HG02870 (cell line): ENCODE results near the gene FHAD1.
A peak's percentile ranks its signal among the peaks of the same experiment; 100 is the strongest.
"Not testable (repeated sequence)": the region's sequence is repeated elsewhere in the genome, so short reads cannot be mapped to it uniquely, and the experiment has no call there.

Experiments
- ATAC-seq: cut with Tn5 transposase; IDR thresholded peaks from one replicate; pipeline ENCODE4 v1.9.1; 2021; ENCODE audit warnings: mild to moderate bottlenecking, moderate library complexity; ENCODE audit not compliant: unreplicated experiment

The FHAD1 gene

DNA sequence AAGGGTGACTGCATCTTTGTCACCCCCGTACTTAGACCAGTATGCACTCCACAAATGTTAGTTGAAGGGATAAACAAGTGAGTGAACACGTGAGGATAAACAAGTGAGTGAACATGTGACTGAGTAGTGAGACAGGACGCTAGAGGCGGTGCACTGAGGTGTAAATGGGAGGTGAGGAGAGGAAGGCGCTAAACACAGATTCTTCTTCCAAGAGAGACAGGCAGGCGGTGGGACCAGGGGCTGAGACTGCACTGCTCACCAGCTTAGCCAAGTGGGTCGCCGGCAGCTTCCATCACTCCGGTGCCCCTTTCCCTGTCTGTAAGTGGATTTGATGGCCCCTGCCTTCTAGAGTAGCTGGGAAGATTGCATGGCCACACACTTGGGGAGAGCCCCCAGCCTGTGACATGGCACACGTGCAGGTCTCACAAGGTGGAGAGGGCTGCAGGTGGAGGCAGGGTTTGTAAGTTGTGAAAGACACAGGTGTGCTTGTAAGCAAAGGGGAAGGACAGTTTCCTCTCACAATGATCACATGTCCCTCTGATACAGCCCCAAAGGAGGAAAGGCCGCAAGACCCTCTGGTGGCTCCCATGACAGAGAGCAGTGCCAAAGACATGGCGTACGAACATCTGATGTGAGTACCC lies 115.2 kb downstream of the FHAD1 start:
- ATAC-seq = no peak

DNA sequence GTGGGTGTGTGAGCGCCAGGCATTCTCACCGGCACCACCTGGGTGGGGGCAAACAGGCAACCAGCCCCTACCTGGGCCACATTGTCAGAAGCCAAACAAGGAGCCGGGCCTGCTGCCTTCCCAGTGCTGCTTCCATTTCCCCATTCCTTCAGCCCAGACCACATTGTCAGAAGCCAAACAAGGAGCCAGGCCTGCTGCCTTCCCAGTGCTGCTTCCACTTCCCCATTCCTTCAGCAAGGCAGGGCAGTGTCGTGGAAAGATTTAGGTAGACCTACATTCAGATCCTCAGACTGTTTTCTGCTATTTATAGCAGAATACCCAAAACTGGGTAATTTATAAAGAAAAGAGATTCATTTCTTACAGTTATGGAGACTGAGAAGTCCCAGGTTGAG lies 115.7 kb downstream of the FHAD1 start:
- no peak for ATAC-seq

DNA sequence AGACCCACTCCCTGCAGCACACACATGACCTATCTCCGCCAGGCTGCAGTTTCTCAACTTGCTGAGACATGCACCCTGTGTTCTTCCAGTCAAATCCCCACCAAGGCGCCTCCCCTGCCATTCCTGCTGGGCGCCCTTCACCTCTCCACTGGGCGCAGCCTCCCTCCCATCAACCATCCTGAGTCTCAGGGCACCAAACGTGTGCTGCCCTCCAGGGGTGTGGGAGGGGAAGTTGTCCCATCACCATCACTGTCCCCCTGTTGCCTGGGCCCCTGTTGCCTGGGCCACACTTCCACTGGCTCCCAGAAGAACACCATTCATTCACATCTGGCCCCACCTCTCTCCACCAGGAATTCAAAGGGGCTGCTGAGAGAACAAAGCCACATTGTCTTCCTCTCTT lies 117.7 kb downstream of the FHAD1 start:
- no peak for ATAC-seq

DNA sequence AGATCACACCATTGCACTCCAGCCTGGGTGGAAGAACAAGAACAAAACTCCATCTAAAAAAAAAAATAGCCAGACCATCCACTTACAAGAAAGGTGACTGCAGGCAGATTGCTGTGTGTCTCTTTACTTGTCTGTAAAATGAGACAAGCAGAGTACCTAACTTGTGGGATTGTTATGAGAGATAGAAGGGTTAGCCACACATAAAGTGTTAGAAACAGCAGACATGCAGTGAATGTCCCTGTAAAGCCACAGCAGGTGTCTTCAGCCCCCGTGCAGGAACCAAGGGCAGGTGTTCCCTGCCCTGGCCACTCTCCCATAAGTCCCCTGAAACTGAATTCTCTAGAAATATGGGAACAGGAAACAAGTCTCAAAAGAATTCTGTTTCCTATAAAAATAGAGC lies 121.9 kb downstream of the FHAD1 start:
- no peak for ATAC-seq

DNA sequence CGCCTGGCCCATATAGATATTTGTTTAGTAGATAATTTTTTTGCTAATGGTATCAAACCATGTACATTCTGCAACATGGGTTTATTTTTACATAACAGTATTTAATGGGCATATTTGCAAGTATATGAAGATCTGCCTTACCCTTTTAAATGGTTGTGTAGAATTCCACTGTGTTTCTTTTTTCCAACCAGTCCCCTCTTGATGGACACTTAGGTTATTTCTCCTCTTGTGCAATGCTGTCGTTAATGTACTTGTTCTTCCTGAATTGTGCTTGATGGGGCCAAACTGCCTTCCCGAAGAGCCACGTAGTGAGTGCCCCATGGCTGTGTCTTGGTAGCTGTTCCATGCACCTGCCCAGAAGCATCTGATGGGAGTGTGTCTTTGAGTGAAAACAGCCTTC lies 123.2 kb downstream of the FHAD1 start:
- no peak for ATAC-seq

DNA sequence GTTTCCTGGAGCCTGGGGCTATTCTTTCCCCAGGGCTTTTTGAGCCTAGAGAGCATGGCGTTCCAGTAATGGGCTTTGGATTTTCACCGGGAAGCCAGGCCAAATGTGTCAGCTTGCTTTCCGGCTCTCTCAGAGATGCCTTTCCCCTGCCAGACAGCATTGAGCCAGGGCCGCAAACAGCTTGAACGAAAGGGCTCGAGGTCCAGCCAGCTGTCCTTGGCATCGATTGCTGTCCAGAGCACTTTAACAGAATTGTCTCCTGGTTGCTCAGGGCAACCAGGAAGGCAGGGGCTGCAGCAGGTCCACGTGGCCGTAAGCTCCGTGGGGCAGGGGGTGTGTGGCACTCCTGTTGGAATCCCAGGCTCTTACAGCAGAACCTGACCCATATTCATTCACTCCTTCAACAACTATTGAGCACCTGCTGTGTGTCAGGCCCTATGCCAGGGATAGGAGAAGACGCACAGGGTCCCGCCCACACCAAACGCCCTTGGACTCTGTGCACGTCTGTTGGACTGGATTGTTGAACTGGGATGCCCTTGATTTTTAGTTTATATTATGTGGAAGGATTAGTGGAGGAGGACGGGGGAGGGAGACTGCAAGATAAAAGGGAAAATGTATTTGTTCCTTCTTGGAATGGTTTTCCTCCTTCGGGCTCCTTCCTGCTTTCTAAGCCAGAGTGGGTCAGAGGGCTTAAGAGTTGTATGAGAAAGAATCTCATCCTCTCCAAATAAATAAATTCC lies 123.9 kb downstream of the FHAD1 start:
- no peak for ATAC-seq

DNA sequence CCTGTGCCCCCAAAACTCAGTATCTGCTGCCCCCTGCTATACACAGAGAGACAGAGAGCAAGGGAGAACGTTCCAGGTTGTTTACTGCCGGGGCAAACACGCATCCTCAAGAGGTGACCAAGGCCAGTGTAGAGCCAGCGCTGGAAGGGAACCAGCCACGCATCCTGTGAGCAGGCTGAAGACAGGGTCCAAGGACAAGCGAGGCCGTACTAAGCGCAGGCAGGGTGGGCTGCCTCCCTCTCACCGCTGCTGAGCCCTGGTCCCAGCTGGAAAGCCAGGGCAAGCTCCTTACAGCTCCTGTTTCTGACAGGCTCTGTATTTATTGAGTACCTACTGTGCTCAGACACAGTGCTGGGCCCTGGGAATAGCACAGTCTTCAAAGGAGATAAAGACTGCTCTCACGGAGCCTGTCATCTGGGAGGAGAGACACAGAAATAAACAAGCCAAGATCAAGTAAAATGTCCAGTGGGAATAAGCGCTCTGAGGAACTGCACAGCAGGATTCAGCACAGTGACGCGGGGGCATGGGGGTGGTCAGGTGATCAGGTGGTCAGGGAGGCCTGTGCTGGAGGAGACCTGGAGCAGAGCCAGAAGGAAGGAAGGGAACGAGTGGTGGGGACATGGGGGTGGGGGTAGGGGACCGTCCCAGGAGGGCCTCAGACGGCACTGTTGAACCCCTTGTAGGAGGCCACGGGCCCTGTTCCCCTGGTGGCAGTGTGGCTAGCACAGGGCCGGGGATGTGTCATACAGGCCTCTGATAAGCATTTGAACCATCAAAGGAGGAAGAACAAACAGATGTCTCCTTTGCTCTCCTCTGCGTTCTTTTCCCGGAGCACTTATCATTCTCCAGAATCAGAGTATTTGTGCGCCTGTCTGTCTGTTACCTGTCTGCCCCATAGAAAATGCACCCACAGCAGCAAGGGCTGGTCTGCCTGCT lies 124.9 kb downstream of the FHAD1 start:
- ATAC-seq = no peak

DNA sequence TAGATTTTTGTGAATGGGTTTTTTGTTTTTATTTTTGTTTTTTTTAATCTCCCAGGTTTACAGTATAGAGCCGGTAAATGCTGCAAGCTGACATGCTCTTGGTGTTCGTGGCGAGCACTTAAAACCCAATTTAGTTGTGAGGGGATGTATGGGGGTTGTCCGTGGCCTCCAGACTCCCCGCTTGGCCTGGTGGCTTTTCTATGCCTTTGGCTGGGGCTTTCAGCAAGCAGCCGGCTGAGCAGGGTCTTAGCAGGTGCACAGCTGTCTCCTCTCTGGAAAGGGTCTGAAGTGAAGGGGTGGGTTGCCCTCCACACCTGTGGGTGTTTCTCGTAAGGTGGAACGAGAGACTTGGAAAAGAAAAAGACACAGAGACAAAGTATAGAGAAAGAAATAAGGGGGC lies 131.7 kb downstream of the FHAD1 start:
- ATAC-seq = no peak

DNA sequence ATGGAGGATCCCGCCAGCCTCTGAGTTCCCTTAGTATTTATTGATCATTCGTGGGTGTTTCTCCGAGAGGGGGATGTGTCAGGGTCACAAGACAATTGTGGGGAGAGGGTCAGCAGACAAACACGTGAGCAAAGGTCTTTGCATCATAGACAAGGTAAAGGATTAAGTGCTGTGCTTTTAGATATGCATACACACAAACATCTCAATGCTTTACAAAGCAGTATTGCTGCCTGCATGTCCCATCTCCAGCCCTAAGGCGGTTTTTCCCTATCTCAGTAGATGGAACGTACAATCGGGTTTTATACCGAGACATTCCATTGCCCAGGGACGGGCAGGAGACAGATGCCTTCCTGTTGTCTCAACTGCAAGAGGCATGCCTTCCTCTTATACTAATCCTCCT lies 132.1 kb downstream of the FHAD1 start:
- ATAC-seq = not testable (repeated sequence)

DNA sequence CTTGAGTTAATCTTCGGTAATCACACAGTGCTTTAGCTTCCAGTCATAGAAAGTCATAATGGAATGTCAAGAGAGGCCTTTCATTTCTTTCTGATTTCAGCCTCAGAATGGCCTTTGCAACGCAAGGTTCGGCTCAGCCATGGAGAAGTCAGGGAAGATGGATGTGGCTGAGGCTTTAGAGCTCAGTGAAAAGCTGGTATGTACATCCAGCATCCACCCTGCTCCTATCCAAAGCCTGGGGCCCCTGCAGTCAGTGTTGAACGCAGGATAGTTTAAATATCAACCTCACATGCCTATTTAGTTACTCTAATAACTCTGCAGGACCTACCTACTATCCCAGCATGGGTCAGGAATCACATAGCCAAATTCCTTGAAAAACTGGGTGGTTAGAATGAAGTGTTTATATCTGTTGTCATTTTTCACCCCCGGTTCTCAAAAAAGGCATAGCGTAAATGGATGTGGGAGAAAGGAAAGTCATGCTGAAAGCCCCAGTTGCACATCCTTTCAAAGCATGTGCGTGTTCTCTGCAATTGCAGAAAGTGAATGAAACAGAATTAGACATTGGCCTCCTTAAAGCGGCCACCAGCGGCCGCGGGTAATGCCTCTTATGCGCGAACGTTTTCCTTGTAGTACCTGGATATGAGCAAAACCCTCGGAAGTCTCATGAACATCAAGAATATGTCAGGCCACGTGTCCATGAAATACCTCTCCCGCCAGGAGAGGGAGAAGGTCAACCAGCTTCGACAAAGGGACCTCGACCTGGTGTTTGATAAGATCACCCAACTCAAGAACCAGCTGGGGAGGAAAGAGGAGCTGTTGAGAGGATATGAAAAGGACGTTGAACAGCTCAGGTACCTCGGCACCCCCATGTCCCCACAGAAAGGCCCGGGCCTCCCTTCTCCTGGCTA lies 133.8 kb downstream of the FHAD1 start:
- no peak for ATAC-seq

DNA sequence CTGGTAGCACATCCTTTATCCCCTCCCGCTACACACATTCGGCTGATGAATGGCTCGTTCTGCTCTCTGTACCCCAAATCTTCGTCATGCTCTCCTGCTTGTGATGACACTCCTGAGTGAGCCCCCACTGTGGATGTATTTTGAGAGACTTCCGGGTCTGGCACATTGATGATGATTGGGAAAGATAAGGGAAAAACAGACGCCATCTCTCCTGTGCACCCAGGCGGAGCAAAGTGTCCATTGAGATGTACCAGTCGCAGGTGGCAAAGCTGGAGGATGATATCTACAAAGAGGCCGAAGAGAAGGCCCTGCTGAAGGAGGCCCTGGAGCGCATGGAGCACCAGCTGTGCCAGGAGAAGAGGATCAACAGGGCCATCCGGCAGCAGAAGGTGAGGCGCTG lies 134.8 kb downstream of the FHAD1 start:
- no peak for ATAC-seq

DNA sequence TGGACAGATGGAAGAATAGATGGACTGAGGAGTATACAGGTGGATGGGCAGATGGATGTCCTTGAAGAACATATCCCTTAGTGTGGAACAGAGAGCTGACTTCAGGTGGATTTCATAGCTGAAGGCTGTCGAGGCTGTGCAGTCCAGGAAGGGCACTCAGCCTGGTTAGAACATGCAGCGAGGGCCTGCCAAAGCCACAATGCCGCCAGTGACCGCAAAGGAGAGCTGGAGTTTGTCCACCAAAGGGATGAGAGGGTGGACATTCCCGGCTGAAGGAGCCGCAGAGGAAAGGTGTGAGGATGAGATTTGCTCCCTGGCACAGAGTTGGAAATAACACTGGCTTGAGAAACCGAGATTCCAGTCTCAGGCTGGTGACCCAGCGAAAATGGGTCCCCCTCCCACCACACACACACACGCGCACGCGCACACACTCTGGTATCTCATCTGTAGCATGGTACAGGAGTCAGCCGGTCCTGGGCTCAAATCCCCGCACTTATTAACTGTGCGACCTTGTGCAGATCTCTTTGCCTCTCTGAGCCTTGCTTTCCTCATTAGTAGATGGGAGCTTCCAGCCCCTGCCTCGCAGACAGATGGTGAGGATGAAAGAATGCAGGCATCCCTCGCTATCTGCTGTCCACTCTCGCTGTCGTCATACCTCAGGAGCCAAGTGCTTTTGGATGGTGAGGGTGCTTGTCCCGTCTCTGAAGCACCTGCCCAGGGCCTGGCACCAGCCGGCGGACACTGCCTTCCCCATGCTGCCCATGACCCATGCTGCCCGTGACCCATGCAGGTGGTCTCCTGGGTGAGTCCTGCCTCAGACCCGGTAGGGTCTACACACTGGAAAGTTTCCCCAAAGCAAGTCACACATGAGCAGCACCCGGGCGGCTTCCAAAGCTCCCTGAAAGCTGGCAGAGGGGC lies 135.8 kb downstream of the FHAD1 start:
- no peak for ATAC-seq

DNA sequence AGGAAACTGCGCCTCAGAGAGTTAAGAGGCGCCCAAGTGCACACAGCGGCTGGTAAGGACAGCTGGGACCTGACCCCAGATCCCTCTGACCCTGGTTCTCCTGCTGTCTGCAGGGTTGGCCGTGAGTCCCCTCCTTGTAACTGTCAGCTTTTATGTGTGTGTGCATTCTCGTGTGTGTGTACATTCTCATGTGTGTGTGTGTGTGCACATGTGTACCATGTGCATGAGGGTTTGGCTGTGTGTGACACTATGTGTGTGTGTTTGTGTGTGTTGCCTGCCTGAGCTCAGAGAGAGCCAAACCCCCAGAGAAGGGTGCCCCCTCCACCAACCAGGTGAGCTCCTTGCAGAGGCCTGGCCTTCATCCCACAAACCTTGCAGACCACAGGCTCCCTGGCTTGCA lies 136.8 kb downstream of the FHAD1 start:
- ATAC-seq = no peak

DNA sequence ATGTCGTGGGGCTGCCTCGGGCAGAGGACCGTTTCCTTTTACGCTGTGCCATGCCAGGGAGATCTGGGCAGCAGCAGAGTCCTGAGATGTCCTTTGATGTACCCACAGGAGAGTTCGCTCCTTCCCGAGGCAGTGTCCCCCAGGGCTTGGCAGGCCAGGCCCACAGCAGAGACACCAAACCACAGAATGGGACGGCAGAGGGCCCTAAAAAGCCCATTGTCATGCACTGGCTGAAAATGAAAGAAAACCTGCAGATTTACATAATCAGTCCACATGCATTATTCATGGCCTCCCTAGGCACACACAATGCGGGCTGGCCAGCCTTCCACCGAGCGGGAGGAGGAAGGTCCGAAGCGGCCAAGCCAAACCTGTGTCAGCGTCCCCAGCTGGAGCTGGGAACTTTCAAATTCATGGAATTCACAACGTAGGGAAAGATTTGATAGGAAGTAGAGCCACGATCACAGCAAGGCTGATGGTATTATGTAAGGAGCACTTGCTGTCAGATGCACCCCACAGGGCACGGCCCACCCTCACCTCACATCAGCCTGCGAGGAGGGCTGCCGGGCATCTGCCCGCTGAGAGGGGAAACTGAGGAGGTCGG lies 137.4 kb downstream of the FHAD1 start:
- peak; percentile 58 for ATAC-seq

DNA sequence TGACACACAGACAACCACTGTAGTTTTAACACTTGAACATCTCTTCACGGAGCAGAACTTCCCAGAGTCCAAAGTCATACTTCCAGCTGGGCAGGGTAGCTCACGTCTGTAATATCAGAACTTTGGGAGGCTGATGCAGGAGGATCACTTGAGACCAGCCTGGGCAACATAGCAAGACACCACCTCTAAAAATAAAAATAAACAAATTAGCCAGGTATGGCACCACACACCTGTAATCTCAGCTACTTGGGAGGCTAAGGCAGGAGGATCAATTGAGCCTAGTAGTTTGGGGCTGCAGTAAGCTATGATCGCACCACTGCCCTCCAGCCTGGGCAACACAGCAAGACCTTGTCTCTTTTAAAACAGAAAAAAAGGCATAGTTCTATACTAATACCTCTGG lies 138.4 kb downstream of the FHAD1 start:
- ATAC-seq = no peak

DNA sequence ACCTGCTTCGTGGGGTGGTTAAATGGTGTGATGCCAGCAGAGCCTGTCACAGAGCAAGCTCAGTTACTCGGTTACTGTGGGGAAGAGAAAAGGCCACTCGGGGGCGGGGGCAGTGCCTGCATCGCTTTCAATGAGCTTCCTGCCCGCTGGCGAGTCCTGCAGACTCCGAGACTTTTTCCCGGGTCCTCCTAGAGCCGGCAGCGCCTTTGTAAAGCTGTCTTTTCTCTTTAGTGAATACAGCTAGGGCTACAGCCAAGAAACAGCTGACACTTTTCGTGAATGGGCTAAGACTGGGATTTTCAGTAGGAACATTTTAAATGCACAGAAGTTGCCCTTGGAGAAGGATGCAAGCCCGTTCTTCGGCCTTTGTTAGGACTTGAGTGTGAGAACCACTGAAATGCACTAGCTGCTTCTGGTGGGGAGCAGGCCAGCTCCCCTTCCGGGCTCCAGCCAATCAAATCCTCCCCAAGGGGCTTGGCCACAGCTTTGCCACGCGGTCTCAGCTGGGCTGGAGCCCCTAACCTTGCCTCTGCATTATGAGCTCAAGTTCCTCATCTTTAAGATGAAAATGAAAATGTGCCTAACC lies 139.2 kb downstream of the FHAD1 start:
- no peak for ATAC-seq

DNA sequence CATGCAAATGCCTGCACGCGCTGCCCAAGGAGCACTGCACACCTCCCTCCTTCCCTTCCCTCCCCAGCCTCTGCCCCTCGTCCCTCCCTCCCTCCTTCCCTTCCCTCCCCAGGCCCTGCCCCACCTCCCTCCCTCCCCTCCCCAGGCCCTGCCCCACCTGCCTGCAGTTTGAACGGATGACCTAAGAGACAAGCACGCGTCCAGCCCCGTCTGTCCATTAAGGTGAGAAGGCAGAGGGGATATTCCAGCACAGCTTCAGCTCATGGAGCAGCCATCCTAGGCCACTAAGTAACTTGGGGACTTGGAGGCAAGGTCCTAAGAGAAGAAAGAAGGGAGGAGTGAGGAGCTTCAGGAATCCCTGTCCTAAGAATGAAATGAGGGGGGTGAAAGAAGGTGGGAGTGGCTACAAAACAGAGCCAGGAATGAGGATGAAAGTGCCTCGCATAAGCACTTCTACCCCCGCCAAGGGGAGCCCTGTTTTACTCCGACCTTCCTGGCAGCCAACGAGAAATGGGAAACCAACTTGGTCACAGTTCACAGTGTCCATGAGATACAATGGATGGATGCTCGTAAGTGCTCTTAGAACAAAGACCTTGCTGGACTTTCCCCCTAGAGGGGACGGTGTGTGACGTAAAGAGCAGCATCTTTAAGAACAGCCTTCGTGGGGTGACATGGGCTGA lies 141.3 kb downstream of the FHAD1 start:
- ATAC-seq = no peak

DNA sequence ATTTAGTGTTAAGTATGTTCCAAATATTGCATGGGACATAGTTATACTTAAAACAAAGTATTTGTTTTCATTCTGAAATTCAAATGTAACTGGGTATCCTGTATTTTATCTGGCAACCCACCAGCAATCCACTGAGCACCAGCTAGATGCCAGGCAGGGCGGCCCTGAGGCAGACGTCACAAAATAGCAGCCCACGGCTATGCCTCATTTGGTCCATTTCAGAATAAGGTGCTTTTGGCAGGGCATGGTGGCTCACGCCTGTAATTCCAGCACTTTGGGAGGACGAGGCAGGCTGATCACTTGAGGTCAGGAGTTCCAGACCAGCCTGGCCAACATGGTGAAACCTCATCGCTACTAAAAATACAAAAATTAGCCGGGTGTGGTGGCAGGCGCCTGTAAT lies 142.8 kb downstream of the FHAD1 start:
- not testable (repeated sequence) for ATAC-seq
